Adrenal gland (tissue), 5 donors: ENCODE data around the gene KRT1.

Experiments
- POLR2A ChIP-seq, 2 donors: fragments of 450-650 bp; IDR thresholded peaks; one replicate each; pipeline ENCODE4 v1.6.1; 2017; ENCODE audit warnings: antibody characterized with exemption in 2 of 2, mild to moderate bottlenecking in 2 of 2, moderate library complexity in 1 of 2
- TF ChIP-seq, protein P1 (sequence below), 6 experiments: fragments of 450-650 bp in 4 of 6; fragments of 200-600 bp in 2 of 6; sonication (generic) in 1 of 6; IDR thresholded peaks; 1 replicate in 5 of 6; 2 replicates in 1 of 6; pipeline versions ENCODE4 v1.5.1 to v1.8.0; 2016 to 2021; ENCODE audit warnings: antibody characterized with exemption in 6 of 6, mild to moderate bottlenecking in 2 of 6, moderate library complexity in 1 of 6
- donor health status: DM: no; HTN: no; CAD: no.

DNA sequence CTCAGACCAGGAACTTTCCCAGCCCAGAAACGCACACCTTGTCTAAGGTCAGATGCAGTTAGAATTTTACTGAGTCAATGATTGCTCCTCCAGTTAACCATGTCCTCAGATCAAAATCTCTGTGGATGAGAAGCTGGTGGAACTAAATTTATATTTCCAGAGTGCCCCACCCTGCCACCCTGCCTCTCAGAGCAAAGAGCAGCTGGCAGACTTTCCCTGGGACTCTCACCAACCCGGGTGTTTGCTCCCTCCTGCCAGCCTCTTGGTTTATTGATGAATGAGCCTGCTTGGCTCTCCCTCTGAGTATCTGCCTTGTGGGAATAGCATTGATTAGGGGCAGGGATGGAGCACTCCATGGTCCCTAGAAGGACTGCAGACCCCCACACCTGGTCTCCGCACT, 5.9 kb upstream of the KRT1 start:
- TF ChIP-seq POLR2A (IDR thresholded peaks at IDR 0.05), result no peak
- TF ChIP-seq, protein P1, sequence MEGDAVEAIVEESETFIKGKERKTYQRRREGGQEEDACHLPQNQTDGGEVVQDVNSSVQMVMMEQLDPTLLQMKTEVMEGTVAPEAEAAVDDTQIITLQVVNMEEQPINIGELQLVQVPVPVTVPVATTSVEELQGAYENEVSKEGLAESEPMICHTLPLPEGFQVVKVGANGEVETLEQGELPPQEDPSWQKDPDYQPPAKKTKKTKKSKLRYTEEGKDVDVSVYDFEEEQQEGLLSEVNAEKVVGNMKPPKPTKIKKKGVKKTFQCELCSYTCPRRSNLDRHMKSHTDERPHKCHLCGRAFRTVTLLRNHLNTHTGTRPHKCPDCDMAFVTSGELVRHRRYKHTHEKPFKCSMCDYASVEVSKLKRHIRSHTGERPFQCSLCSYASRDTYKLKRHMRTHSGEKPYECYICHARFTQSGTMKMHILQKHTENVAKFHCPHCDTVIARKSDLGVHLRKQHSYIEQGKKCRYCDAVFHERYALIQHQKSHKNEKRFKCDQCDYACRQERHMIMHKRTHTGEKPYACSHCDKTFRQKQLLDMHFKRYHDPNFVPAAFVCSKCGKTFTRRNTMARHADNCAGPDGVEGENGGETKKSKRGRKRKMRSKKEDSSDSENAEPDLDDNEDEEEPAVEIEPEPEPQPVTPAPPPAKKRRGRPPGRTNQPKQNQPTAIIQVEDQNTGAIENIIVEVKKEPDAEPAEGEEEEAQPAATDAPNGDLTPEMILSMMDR (IDR thresholded peaks at IDR 0.05), result no peak
